AG08395 (cell line): ENCODE data around the gene CDKN1A.
A peak's percentile ranks its signal among the peaks of the same experiment; 100 is the strongest.
"Not testable (repeated sequence)": the region's sequence is repeated elsewhere in the genome, so short reads cannot be mapped to it uniquely, and the experiment has no call there.

Experiments used
- DNase-seq: peaks from one replicate; pipeline ENCODE4 v3.0.0; 2012; ENCODE audit warnings: mixed read lengths, low spot score

Gene CDKN1A

GRCh38 chr6:36720251-36721141, 42.0 kb downstream of the CDKN1A start:
- no peak for DNase-seq

- no peak for DNase-seq
These were observed 43.0 kb downstream of the CDKN1A start for GRCh38 chr6:36721369-36722140.

GRCh38 chr6:36722365-36722764, 43.9 kb downstream of the CDKN1A start:
- no peak for DNase-seq

DNA sequence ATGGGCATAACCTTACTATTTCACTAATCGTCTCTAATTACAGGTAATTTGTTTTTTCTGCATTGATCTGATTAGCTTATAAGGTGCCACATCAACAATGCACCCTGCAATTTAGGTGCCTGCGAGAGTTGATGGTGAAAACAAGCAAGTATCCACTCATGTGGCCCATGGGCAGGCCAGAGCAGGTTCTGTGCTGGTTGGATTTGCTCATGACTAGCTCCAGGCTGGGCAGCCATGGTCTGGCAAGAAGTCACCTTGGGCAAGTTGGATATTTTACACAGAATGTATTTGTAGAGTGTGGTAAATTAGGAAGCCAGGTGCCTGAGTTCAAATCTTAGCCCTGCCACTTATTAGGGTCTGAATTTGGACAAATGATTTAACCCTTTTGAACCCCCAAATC, 44.4 kb downstream of the CDKN1A start:
- no peak for DNase-seq

DNA sequence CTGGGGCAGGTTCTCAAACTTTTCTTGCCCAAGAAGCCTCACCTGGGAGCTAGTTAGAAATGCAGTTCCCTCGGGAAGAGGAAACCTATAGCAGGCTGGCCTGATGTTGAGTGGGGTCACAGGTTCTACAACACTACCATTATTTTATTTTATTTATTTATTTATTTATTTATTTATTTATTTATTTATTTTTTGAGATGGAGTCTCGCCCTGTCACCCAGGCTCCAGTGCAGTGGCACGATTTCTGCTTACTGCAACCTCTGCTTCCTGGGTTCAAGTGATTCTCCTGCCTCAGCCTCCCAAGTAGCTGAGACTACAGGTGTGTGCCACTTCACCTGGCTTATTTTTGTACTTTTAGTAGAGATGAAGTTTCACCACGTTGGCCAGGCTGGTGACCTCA, 45.5 kb downstream of the CDKN1A start:
- not testable (repeated sequence) for DNase-seq

DNA sequence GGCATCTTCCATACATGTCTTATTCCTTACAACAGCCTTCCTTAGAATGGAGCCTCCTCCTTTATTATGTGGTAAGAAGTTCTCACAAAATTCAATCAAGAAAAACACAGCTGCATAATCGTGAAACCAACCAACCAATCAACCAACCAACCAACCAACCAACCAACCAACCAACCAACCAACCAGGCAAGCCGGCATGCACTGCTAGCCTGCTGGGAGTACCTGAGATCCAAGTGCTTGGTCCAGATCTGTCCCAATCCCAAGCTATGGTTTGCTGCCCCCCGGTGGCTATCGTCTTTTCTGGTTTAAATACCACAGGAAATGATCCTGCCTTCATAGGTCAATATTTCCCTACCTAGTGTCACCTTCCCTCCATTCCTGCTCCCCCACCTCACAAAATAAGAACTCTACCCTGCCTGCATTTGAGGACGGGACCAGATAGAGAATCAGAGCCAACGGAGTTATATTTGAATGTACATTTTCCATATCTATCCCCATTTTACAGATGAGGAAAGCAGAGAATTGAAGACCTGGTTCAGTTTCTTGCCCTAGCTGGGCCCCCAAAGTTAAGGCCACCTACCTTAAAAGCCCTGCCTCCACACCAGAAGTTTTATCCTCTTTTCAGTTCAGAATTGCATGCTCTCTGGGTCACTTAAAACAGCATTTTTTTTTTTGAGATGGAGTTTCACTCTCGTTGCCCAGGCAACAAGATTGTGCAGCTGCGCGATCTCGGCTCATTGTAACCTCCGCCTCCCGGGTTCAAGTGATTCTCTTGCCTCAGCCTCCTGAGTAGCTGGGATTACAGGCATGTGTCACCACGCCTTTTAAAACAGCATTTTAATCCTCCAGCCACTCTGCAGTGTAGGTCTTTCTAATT, 46.2 kb downstream of the CDKN1A start:
- peak; percentile 86 for DNase-seq

GRCh38 chr6:36725581-36725980, 47.1 kb downstream of the CDKN1A start:
- DNase-seq, result no peak

- peak; percentile 26 for DNase-seq
These were observed 49.0 kb downstream of the CDKN1A start for GRCh38 chr6:36727505-36728021.

- DNase-seq, result no peak
These were observed 50.0 kb downstream of the CDKN1A start for GRCh38 chr6:36728289-36729160.

DNA sequence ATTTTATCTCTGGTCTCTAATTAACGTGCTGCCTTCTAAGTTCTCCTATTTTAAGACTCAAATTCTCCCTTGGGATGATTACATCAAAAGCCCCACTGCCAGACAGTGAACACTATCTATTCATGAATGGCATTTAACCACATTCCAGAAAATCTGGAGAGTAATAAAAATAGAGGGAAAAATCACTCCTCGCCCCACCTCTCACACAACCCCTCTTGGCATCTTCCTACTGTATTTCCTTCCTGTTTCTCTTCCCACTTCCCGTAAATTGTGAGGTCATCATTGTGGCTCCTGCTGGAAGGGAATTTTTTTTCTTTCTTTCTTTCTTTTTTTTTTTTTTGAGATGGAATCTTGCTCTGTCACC, 50.6 kb downstream of the CDKN1A start:
- DNase-seq, result peak; percentile 48

GRCh38 chr6:36730424-36731380, 52.2 kb downstream of the CDKN1A start:
- no peak for DNase-seq

- DNase-seq, result no peak
These were observed 53.3 kb downstream of the CDKN1A start for GRCh38 chr6:36731622-36732310.

DNA sequence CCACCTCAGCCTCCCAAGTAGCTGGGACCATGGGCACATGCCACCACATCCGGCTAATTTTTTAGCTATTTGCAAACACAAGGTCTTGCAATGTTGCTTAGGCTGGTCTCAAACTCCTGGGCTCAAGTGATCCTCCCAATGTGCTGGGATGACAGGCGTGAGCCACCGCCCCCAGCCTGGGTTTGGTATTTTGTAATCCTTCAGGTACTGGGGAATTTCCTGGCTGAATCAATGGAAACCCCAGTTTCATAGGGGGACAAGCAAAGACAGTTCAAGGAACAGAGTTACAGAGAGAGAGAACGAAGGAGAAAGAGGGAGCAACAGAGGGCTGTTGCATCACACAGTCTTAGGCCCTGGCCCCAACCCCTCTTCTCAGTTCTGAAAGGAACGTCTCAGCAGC, 54.8 kb downstream of the CDKN1A start:
- DNase-seq, result no peak

GRCh38 chr6:36734486-36735060, 56.1 kb downstream of the CDKN1A start:
- DNase-seq, result no peak

DNA sequence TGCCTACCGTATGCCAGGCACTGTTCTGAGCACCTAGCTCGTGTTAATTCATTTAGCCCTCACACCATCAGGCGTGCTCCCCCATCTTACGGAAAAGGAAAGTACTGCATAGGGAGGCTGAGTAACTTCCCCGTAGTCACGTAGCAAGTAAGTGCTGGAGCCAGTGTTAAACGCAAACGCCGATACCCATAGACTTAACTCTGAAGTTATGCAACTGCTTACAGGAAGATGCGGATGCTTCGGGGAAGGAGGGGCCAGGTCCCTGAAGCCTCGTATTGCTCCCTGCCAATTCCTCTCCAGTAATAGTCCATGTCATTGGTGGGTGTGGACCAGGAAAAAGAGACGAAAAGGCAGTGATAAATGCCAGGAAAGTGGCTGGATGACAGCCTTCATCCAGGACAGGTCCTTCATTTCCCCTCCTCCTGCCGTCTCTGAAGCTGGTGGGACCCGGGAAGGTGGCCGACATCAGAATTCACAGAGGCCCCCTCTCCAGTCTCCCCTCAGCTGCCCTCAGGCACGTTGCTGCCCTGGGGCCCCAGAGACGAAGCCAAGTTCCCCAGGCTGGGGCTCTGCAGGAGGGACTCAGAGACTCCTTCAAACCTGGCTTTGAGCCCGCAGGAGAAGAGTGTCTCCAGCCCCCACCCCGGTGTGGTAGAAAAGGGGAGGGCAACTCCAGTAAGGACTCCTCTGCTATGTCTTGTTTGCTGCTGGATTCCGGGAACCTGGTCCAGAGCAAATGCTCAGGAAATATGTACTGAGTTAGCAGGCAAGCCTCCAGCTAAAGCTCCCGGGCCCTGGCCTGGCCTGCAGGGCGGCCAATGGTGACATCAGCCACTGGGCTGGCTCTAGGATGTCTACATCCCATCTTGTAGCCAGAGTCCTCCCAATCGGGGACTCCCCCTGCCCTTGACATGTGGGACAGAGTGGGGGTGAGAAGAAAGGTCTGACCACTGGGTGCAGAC, 56.9 kb downstream of the CDKN1A start:
- DNase-seq, result peak; percentile 89
